Measurements from ENCODE around the gene RBM28. TPM values are rescaled to one million over a fixed set of nuclear protein-coding genes. Genes with fewer than 3 reads are reported as not detected.

RBM28 gene
- total and polyA plus RNA-seq, 2 donors: 19.9 to 24.7 TPM

DNA sequence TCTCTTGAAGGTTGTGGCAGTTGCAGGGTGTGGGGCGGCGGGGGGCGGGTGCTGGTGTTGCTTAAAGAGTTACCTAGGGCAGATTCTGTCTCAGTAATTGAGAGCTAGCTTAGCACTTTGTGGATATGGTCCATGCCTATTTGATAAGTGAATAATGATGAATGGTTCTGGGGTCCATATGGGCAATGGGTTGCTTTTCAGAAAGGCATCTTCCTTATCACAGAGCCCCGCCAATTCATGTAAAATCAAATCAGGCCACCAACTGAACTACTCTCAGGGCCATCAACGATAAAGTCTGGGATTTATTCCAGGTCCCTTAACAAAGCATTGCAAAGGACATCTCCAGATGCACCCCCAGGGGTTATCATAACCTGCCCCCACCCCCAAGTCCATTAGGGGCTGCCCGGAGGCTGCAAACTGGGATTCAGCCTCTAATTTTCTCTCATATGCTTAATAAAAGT lies 19.6 kb upstream of the RBM28 start:
- no peaks in the 10 kb centered on the region for H3K36me3 ChIP-seq (ENCODE audit: control insufficient read depth in 2 of 2, insufficient read depth in 2 of 2, low read length in 1 of 2)
- peaks cover 11 to 23% of the 10 kb centered on the region in 2 donors for H3K4me1 ChIP-seq (ENCODE audit: control insufficient read depth in 2 of 2, insufficient read depth in 2 of 2, low read length in 2 of 2)
- 94% methylated on average over 6 of the region's 6 CpGs for WGBS
- peaks cover 0 to 4% of the 10 kb centered on the region in 2 donors for H3K9me3 ChIP-seq (ENCODE audit: control insufficient read depth in 2 of 2, insufficient read depth in 1 of 2, low read length in 1 of 2)
- H3K4me3 ChIP-seq (ENCODE audit: low read length in 2 of 2): no peak overlapping the region
- DNase-seq (ENCODE audit: low read depth in 6 of 9, low spot score in 9 of 9): no peak
- no peak overlapping the region for H3K27ac ChIP-seq (ENCODE audit: low read depth in 1 of 2, low read length in 1 of 2)
- H3K27me3 ChIP-seq (ENCODE audit: control insufficient read depth in 2 of 2, insufficient read depth in 1 of 2, low read length in 1 of 2): peaks cover 10 to 79% of the 10 kb centered on the region in 2 donors

DNA sequence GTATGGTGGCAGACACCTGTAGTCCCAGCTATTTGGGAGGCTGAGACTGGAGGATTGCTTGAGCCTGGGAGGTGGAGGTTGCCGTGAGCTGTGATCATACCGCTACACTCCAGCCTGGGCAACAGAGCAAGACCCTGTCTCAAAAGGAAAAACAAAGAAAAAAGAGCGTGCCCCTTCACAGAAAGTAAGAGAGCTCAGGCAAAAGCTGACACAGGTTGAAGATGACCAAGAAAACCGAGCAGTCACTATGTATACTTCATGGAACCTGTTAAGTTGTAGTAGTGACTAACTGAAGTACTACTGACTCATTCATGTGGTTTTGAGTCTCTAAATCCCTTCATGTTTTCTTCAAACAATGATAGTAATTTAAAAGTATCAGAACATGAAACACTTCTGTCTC lies 19.0 kb upstream of the RBM28 start:
- peaks cover 11 to 23% of the 10 kb centered on the region in 2 donors for H3K4me1 ChIP-seq (ENCODE audit: control insufficient read depth in 2 of 2, insufficient read depth in 2 of 2, low read length in 2 of 2)
- 80% methylated on average over 4 of the region's 4 CpGs for WGBS

DNA sequence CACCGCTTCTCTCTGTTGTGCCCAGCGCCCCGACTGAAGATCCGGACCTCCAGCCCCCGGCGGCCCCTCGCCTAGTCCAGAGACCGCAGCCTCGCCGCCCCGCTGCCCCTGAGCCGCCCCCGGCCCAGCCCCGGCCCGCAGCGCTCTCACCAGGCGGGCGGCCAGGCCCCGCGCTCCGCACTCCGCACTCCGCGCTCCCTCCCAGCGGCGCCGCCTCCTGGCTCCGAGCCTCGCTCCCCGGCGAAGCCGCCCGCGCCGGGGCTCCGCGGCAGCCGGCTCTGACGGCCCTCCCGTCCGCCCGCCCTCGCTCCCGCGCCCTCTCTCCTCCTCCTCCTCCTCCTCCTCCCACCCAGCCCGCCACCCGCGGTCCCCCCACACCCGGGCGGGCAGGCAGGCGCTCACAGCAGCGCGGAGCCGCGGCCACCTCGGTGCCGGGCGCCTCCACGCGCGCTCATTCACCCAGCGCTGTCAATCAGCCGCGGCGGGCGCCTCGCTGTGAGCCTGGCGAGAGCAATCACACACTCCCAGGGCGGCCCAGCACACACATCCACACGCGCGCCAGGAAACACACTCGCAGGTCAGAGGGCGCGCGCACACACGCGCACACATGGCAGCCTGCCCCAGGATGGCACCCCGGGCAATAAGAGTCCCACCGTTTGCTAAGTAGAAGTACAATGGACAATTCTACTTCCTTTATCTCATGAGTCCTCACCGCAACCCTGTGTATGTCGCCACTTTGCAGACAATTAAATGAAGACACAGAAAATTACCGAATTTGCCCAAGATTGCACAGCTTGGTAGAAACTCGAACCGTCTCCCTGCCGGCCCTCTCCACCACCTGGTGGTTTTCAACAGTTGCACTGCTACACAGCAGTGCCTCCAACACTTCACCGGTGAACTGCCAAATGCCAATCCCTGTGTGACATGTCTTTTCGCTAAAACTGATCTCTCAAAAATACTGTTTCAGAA lies 18.0 kb upstream of the RBM28 start, which contains the start of gene PRRT4:
Gene PRRT4, minus strand, starts transcription at position 280 of the 969 bp plus-strand sequence.
- Histone ChIP-seq H3K27ac (ENCODE audit: low read depth in 1 of 2, low read length in 1 of 2) (no peak within 1 kb of the TSS), H3K36me3 (ENCODE audit: control insufficient read depth in 2 of 2, insufficient read depth in 2 of 2, low read length in 1 of 2) (no peaks in the 10 kb centered on the region), H3K4me1 (ENCODE audit: control insufficient read depth in 2 of 2, insufficient read depth in 2 of 2, low read length in 2 of 2) (peaks cover 11 to 23% of the 10 kb centered on the region in 2 donors), H3K9me3 (ENCODE audit: control insufficient read depth in 2 of 2, insufficient read depth in 1 of 2, low read length in 1 of 2) (peaks cover 0 to 4% of the 10 kb centered on the region in 2 donors), H3K27me3 (ENCODE audit: control insufficient read depth in 2 of 2, insufficient read depth in 1 of 2, low read length in 1 of 2) (peaks cover 10 to 82% of the 10 kb centered on the region in 2 donors), H3K4me3 (ENCODE audit: low read length in 2 of 2) (peak within 1 kb of the TSS; percentile 33 to 50)
- WGBS: 1% methylated on average over 88 of the region's 88 CpGs
- DNase-seq (ENCODE audit: low read depth in 6 of 9, low spot score in 9 of 9): peak in 2 of 9 donors; percentile 49 to 67

More for the DNA sequence above, 19.0 kb upstream of the RBM28 start:
- H3K4me3 ChIP-seq (ENCODE audit: low read length in 2 of 2): no peak overlapping the region
- no peaks in the 10 kb centered on the region for H3K36me3 ChIP-seq (ENCODE audit: control insufficient read depth in 2 of 2, insufficient read depth in 2 of 2, low read length in 1 of 2)
- DNase-seq (ENCODE audit: low read depth in 6 of 9, low spot score in 9 of 9): no peak
- no peak overlapping the region for H3K27ac ChIP-seq (ENCODE audit: low read depth in 1 of 2, low read length in 1 of 2)
- H3K27me3 ChIP-seq (ENCODE audit: control insufficient read depth in 2 of 2, insufficient read depth in 1 of 2, low read length in 1 of 2): peaks cover 10 to 82% of the 10 kb centered on the region in 2 donors
- H3K9me3 ChIP-seq (ENCODE audit: control insufficient read depth in 2 of 2, insufficient read depth in 1 of 2, low read length in 1 of 2): peaks cover 0 to 4% of the 10 kb centered on the region in 2 donors

DNA sequence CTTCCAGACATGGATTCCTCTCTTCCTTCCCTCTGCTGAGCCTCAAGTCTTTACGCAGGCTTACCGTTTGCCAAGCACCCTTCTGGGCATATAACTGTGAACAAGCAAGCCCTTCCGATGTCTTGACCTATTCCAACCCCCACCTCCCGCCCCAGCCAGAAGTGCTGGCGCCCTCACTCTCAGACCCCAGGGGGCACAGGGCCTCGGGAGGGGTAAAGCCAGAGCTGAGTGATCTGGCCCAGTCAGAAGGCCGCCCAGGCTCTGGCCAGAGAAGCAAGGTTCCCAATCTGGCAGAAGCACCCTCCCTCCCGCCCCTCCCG lies 16.6 kb upstream of the RBM28 start:
- Histone ChIP-seq H3K4me3 (ENCODE audit: low read length in 2 of 2) (no peak overlapping the region), H3K27ac (ENCODE audit: low read depth in 1 of 2, low read length in 1 of 2) (no peak overlapping the region), H3K27me3 (ENCODE audit: control insufficient read depth in 2 of 2, insufficient read depth in 1 of 2, low read length in 1 of 2) (peaks cover 8 to 80% of the 10 kb centered on the region in 2 donors), H3K4me1 (ENCODE audit: control insufficient read depth in 2 of 2, insufficient read depth in 2 of 2, low read length in 2 of 2) (peaks cover 11 to 23% of the 10 kb centered on the region in 2 donors), H3K9me3 (ENCODE audit: control insufficient read depth in 2 of 2, insufficient read depth in 1 of 2, low read length in 1 of 2) (peaks cover 0 to 4% of the 10 kb centered on the region in 2 donors), H3K36me3 (ENCODE audit: control insufficient read depth in 2 of 2, insufficient read depth in 2 of 2, low read length in 1 of 2) (no peaks in the 10 kb centered on the region)
- no peak for DNase-seq (ENCODE audit: low read depth in 6 of 9, low spot score in 9 of 9)
- 60% methylated on average over 9 of the region's 9 CpGs for WGBS

DNA sequence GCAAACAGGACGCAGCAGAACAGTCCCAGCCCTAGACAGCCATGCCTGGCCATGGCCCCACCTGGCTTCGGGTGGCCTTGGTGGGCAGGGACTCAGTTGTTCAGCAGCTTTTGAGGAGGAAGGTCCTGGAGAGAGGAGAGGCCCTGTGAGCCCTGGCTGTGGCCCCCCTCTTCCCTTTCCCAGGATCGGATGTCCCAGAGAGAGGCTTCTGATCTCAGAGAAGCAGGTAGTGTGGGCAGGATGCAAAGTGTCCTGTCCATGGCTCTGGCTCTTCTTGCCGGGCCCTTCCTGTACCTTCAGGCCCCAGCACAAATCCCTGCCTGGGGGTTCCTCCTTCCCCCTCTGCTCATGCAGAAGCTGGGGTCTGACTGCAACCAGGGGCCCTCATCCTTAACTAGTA lies 16.2 kb upstream of the RBM28 start:
- peaks cover 8 to 76% of the 10 kb centered on the region in 2 donors for H3K27me3 ChIP-seq (ENCODE audit: control insufficient read depth in 2 of 2, insufficient read depth in 1 of 2, low read length in 1 of 2)
- H3K4me3 ChIP-seq (ENCODE audit: low read length in 2 of 2): no peak overlapping the region
- H3K4me1 ChIP-seq (ENCODE audit: control insufficient read depth in 2 of 2, insufficient read depth in 2 of 2, low read length in 2 of 2): peaks cover 11 to 23% of the 10 kb centered on the region in 2 donors
- no peaks in the 10 kb centered on the region for H3K36me3 ChIP-seq (ENCODE audit: control insufficient read depth in 2 of 2, insufficient read depth in 2 of 2, low read length in 1 of 2)
- DNase-seq (ENCODE audit: low read depth in 6 of 9, low spot score in 9 of 9): no peak
- no peak overlapping the region for H3K27ac ChIP-seq (ENCODE audit: low read depth in 1 of 2, low read length in 1 of 2)
- H3K9me3 ChIP-seq (ENCODE audit: control insufficient read depth in 2 of 2, insufficient read depth in 1 of 2, low read length in 1 of 2): peaks cover 0 to 4% of the 10 kb centered on the region in 2 donors
- 95% methylated on average over 4 of the region's 4 CpGs for WGBS

DNA sequence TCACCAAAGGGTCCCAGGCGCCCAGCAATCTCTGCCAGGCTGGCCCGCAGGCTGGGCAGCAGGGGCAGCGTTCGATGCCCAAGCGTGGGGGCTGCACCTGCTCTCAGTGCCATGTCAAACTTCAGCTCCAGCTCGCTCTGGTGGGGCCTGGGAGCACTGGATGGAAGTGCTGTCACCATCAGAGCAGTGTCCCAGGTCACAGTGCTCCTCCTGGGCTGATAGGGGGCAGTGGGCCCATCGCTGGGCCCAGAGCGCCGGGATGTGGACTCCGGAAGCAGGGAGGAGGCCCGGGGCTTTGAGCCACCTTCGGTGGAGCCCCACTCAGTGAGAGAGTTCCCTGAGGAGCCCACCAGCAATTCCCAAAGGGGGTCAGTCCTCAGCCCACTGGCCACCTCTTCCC lies 15.6 kb upstream of the RBM28 start:
- H3K4me3 ChIP-seq (ENCODE audit: low read length in 2 of 2): no peak overlapping the region
- WGBS: 97% methylated on average over 12 of the region's 12 CpGs
- H3K27me3 ChIP-seq (ENCODE audit: control insufficient read depth in 2 of 2, insufficient read depth in 1 of 2, low read length in 1 of 2): peaks cover 7 to 75% of the 10 kb centered on the region in 2 donors
- H3K36me3 ChIP-seq (ENCODE audit: control insufficient read depth in 2 of 2, insufficient read depth in 2 of 2, low read length in 1 of 2): no peaks in the 10 kb centered on the region
- no peak overlapping the region for H3K27ac ChIP-seq (ENCODE audit: low read depth in 1 of 2, low read length in 1 of 2)
- peaks cover 0 to 4% of the 10 kb centered on the region in 2 donors for H3K9me3 ChIP-seq (ENCODE audit: control insufficient read depth in 2 of 2, insufficient read depth in 1 of 2, low read length in 1 of 2)
- H3K4me1 ChIP-seq (ENCODE audit: control insufficient read depth in 2 of 2, insufficient read depth in 2 of 2, low read length in 2 of 2): peaks cover 11 to 23% of the 10 kb centered on the region in 2 donors
- no peak for DNase-seq (ENCODE audit: low read depth in 6 of 9, low spot score in 9 of 9)

DNA sequence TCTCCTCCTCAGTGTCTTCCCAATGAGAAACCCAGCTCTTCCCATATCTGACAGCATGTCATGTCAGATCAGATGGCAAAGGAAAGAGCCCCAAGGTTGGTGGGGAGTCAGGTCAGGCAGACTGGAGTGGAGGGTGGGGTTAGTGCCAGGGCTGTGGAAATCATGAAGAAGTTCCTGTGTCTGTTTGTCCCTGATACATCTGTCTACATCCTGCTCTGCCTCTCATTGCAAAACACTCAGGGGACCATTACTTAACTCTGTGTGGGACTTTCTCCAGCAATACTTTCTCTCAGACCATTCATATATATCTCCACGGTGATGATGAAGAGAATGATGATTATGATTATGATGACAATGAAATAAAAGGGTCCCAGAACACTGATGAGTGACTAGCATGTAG lies 14.5 kb upstream of the RBM28 start:
- 96% methylated on average over 1 of the region's 1 CpG for WGBS
- H3K4me1 ChIP-seq (ENCODE audit: control insufficient read depth in 2 of 2, insufficient read depth in 2 of 2, low read length in 2 of 2): peaks cover 11 to 23% of the 10 kb centered on the region in 2 donors
- H3K27me3 ChIP-seq (ENCODE audit: control insufficient read depth in 2 of 2, insufficient read depth in 1 of 2, low read length in 1 of 2): peaks cover 2 to 75% of the 10 kb centered on the region in 2 donors
- H3K4me3 ChIP-seq (ENCODE audit: low read length in 2 of 2): no peak overlapping the region
- no peaks in the 10 kb centered on the region for H3K36me3 ChIP-seq (ENCODE audit: control insufficient read depth in 2 of 2, insufficient read depth in 2 of 2, low read length in 1 of 2)
- no peak overlapping the region for H3K27ac ChIP-seq (ENCODE audit: low read depth in 1 of 2, low read length in 1 of 2)
- DNase-seq (ENCODE audit: low read depth in 6 of 9, low spot score in 9 of 9): no peak
- peaks cover 0 to 4% of the 10 kb centered on the region in 2 donors for H3K9me3 ChIP-seq (ENCODE audit: control insufficient read depth in 2 of 2, insufficient read depth in 1 of 2, low read length in 1 of 2)

DNA sequence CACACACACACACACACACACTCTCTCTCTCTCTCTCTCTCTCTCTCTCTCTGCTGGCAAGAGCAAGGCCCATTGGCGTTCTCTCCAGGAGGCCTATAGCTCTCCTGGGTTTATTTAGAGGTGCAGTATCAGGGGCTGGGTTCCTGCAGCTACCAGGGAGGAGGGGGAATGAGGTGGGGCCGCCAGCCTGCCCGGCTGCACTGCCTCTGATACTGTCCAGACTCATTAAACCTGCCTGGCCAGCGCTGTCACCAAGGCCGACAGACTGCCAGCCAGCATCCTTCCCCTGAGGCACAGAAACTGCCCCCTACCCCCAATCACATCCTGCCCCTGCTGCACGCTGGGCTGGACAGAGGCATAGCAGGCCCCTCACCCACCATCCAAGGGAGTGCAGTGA lies 13.5 kb upstream of the RBM28 start:
- no peak overlapping the region for H3K27ac ChIP-seq (ENCODE audit: low read depth in 1 of 2, low read length in 1 of 2)
- peaks cover 10 to 18% of the 10 kb centered on the region in 2 donors for H3K4me1 ChIP-seq (ENCODE audit: control insufficient read depth in 2 of 2, insufficient read depth in 2 of 2, low read length in 2 of 2)
- no peak overlapping the region for H3K4me3 ChIP-seq (ENCODE audit: low read length in 2 of 2)
- H3K27me3 ChIP-seq (ENCODE audit: control insufficient read depth in 2 of 2, insufficient read depth in 1 of 2, low read length in 1 of 2): peaks cover 7 to 75% of the 10 kb centered on the region in 2 donors
- WGBS: 89% methylated on average over 6 of the region's 6 CpGs
- DNase-seq (ENCODE audit: low read depth in 6 of 9, low spot score in 9 of 9): no peak
- H3K9me3 ChIP-seq (ENCODE audit: control insufficient read depth in 2 of 2, insufficient read depth in 1 of 2, low read length in 1 of 2): peaks cover under 1 to 2% of the 10 kb centered on the region in 2 donors
- H3K36me3 ChIP-seq (ENCODE audit: control insufficient read depth in 2 of 2, insufficient read depth in 2 of 2, low read length in 1 of 2): no peaks in the 10 kb centered on the region

DNA sequence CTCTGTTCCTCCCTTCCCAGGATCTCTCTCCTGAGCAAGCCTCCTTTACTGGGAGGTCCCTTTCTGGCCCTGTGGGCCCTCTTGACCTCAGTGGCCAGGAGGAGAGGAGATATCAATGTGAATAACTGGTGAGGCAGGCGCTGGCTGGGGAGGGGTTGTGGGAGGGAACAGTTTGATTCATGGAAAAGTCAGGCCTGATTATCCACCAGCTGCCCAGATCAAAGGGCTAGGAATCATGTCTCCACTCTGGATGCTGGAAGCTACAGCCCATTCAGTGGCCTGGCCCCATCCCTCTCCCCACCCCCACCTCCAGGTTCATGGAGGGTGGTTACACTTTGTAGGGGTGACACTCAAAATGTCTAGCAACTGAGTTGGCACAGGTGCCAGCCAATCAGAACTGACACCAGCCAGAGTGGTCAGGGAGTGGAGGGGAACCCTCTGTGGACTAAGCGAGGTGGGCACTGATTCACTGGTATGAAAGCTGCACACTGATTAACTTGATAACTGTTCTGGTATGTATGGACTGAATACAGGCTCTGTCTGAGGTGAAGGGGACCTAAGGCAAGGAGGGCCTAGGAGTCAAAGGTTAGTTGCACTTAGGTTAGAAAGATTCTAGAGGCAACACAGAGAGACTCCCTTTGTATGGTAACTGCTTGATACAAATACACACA lies 13.0 kb upstream of the RBM28 start:
- peaks cover 12 to 72% of the 10 kb centered on the region in 2 donors for H3K27me3 ChIP-seq (ENCODE audit: control insufficient read depth in 2 of 2, insufficient read depth in 1 of 2, low read length in 1 of 2)
- no peak overlapping the region for H3K4me3 ChIP-seq (ENCODE audit: low read length in 2 of 2)
- no peaks in the 10 kb centered on the region for H3K36me3 ChIP-seq (ENCODE audit: control insufficient read depth in 2 of 2, insufficient read depth in 2 of 2, low read length in 1 of 2)
- H3K27ac ChIP-seq (ENCODE audit: low read depth in 1 of 2, low read length in 1 of 2): no peak overlapping the region
- no peak for DNase-seq (ENCODE audit: low read depth in 6 of 9, low spot score in 9 of 9)
- H3K4me1 ChIP-seq (ENCODE audit: control insufficient read depth in 2 of 2, insufficient read depth in 2 of 2, low read length in 2 of 2): peaks cover 13 to 14% of the 10 kb centered on the region in 2 donors
- peaks cover 0 to 2% of the 10 kb centered on the region in 2 donors for H3K9me3 ChIP-seq (ENCODE audit: control insufficient read depth in 2 of 2, insufficient read depth in 1 of 2, low read length in 1 of 2)
- WGBS: 99% methylated on average over 2 of the region's 2 CpGs
